Cardiac septum (tissue), 1 donor: ENCODE results near the gene LCE3D. TPM values are rescaled to one million over a fixed set of nuclear protein-coding genes. Genes with fewer than 3 reads are reported as not detected.
"Not testable (repeated sequence)": the region's sequence is repeated elsewhere in the genome, so short reads cannot be mapped to it uniquely, and the experiment has no call there.

ENCODE experiments used
- DNase-seq: peaks from one replicate; pipeline ENCODE4 v3.0.0-alpha.2; 2020; ENCODE audit warnings: low spot score
- intact Hi-C: fragments of 100-400 bp; cut with DNase I; formaldehyde crosslinking; loops from one replicate; pipeline ENCODE4 v1.14.0; 2022
- long read RNA-seq: library from polyadenylated mRNA; unstranded; transcript quantifications from one replicate; pipeline ENCODE4 v2.0.0, GENCODE V29; 2021
- total RNA-seq: library from RNA; stranded (reverse); fragmentation: NEBNext Ultra II Directional; extraction: Animal tissue kit (Norgen Biotek cat#: 25700); gene quantifications from one replicate; pipeline ENCODE4 v1.2.1, GENCODE V29; 2021
- donor health status: DM: no; HTN: no; CAD: no.

Gene LCE3D, protein sequence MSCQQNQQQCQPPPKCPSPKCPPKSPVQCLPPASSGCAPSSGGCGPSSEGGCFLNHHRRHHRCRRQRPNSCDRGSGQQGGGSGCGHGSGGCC
- not detected for total RNA-seq
- long read RNA-seq: 0 reads

DNA sequence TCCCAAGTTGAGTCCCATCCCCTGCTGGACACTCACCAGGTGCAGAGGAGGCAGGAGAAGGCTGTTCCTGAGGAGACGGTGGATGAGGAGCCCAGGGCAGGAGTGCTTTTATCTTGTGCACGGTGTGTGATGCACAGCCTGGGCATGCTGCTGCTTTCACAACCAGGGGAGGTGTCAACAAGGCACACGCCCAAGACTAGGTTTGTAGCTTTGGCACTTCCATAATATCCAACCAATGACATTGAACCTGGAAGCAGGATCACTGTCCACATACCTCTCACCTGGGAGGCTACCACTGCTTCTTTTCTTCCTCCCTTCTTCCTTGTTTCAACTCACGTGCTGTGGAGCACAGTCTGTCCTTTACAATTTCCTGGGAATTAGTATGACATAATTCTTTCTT, at the start of gene LCE3D:
TSS of gene LCE3D (minus strand) at position 84 of the 400 bp plus-strand sequence. CDS start 580 bp downstream, outside the sequence.
- intact Hi-C loops: no loop called here

DNA sequence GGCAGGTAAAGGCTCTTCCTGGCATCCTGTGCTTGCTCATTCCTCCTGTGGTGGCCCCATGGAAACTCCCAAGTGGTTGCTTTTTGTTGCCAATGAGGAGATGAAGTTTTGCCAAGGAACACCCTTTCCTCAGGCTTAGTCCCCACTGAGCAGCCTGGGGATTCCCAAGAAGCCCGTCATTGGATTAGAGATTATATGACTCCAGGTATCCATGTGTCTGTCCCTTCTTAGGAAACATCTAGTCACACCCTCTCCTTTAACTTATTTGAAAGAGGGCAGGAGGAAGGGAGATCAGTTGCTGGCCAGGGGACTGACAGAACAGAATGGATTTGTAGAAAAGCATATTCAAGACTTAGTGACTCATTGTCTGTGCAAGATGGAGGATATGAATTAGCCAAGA, 46.4 kb upstream of the LCE3D start:
- no peak for DNase-seq
- intact Hi-C loops: no loop called here

More for the DNA sequence above, at the start of gene LCE3D:
- DNase-seq: no peak

DNA sequence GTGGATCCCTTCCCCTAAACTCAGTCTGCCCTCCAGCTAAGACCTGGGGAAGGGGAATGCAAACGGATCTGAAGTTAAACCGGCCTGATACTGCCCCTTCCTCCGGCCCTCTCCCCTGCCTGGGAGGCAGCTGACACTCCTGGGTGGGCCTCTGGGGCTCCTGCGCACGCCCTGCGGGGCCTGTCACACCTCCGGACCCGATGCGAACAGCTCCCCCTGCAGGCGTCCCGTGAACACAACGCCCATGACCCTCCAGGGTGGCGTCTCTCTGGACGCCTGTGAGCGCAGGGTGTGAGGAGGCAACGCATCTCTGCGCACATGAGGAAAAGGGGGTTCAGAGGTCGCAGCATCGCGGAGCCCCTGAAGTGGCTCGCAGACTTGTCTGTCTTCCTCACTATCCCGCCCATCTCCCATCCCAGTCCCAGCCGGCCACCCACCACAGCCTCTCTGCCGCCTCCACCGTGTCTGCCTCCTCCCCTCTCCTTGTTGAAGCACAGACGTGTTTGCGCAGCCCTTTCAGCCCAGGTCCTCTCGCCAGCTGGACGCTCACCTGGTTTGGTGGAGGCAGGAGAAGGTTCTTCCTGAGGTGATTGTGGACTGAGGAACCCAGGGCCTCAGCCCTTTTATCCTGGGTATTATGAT, 43.0 kb upstream of the LCE3D start:
- intact Hi-C loops: no loop called here
- DNase-seq: no peak

DNA sequence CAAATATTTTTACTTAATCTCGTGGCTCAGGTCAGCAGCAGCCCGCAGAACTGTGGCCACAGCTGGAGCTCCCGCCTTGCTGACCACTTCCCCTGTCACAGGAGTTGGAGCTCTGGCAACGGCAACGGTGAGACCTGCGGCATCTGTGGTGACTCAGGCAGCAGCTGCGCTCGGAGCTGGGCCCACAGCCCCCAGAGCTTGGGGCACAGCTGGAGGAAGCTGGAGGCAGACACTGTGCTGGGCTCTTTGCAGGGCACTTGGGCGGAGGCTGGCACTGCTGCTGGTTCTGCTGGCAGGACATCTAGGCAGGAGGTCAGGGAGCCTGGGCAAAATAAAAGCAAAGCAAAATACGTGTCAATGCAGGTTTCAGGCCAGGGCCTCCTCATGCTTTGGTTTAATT, 42.5 kb upstream of the LCE3D start, which contains the start of gene LCE3A:
TSS of gene LCE3A (minus strand) at position 301 of the 400 bp plus-strand sequence. CDS start at position 301, 0 bp downstream.
- no peak for DNase-seq

DNA sequence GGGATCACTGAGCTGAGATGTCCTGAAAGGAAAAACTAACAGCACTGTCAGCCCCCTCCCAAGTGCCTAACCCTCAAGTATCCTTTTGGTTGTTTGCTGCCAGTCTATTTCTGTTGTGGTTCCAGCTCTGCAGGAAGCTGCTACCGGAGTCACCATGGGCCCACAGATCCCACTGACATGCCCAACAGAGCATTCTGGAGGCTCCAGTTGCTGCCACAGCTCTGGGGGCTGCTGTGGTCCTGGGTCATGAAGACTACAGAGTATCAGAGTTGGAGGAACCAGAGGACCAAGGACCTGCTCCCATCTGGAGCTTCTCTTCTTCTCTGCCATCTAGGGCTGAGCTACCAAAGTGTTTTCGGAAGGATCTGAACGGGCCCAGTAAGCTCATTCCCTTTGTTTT, 41.7 kb upstream of the LCE3D start:
- intact Hi-C loops: no loop called here
- no peak for DNase-seq

More for the DNA sequence above, 42.5 kb upstream of the LCE3D start, which contains the start of gene LCE3A:
- intact Hi-C loops: no loop called here

DNA sequence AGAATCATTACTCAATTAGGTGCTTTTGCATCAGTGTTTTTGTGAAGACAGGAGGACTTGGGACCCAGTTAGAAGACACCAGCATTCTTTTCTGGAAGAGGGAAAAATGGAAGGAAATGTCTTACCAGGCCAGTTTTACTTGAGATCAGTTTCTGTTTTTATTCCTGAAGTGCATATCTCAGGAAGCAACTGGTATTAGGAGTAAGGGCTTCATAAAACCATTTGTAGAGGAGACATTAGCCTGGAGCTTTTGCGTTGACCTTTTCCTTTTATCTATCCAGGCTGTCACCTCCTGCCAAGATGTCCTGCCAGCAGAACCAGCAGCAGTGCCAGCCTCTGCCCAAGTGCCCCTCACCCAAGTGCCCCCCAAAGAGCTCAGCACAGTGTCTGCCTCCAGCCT, 33.2 kb upstream of the LCE3D start, which contains the start of gene LCE3B:
TSS of gene LCE3B (plus strand) at position 301 of the 400 bp plus-strand sequence. CDS start at position 301, 0 bp downstream.
- no peak for DNase-seq
- intact Hi-C loops: no loop called here

DNA sequence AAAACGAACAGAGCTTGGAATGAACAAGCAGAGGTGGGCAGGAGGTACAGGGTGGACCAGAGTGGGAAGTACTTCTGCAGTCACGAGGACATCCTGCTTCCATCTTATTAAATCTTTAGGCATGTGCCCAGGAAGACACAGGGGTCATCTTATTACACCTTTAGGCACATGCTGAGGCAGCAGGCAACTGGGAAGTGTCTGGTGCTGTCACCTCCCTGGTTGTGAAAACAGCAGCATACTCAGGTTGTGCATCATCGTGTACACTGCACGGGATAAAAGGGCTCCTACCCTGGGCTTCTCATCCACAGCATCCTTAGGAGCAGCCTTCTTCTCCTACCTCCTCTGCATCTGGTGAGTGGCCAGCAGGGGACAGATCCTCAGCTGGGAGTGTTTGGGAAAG, 19.6 kb upstream of the LCE3D start, which contains the start of gene LCE3C:
TSS of gene LCE3C (plus strand) at position 301 of the 400 bp plus-strand sequence. CDS start 498 bp downstream, outside the sequence.
- intact Hi-C loops: no loop called here
- DNase-seq: no peak

DNA sequence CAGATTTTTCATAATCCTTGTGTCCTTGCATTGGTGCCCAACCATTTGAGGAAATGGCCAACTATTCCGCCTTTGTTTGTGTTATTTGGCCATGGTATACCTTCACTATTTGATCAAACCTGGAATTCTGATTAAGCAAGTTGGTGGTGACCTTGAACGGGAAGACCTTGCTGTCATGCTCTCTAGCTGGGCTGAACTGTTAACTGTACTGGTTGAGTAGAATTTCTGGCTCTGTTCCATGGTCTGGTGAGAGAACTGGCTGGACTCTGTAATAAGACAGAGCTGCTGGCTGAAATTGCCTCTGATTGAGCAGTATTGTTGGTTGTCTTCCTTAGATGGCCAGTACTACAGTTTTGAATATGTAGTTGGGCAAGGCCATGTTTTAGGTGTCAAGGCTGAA, 16.7 kb upstream of the LCE3D start:
- DNase-seq: no peak
- intact Hi-C loops: no loop called here

DNA sequence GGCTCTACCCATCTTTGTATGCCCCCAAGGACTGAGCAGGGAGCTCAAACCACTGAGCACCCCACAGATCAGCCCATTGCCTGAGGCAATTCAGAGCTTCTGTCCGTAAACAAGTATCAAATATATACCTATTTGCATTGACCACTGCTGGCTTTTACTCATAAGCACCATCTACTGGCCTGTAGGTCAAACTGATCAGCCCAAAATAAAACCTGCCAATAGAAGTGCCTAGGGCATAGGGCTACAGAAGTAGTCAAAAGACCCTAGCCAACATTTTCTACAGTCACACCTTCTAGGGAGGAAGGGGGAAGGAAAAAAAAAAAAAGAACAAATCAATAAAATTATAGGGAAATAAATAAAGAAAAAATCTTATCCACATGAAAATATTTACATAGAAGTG, 5.3 kb upstream of the LCE3D start:
- no peak for DNase-seq
- intact Hi-C loops: no loop called here

DNA sequence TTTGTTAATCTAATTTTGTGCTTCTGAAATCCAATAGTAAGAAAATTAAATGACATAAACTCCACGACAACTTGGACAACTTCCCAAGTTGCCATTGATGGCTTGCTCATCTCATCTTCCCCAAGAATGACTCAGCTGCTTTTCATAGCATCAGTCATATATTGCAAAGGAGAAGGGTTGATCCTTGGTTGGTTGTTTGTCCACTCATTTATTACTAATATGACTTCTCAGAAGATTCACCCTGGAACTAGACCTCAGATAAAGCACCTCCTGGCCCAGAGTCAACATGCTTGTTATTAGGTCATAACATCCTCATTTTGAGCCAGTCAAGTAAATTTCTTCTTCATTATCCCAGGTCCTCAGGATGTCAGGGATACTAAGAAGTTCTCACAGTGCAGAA, 2.3 kb upstream of the LCE3D start:
- DNase-seq: no peak
- intact Hi-C loops: no loop called here

DNA sequence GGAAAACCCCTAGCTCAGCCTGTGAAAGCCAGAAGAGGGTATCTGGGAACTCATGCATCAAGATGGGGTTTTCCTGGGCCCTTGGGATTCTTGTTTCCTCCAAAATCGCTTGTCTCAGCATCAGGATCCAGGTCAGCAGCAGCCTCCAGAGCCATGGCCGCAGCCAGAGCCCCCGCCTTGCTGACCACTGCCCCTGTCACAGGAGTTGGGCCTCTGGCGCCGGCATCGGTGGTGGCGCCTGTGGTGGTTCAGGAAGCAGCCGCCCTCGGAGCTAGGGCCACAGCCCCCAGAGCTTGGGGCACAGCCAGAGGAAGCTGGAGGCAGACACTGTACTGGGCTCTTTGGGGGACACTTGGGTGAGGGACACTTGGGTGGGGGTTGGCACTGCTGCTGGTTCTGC, 790 bp downstream of the LCE3D start:
- DNase-seq, intact Hi-C loops: not testable (repeated sequence)

DNA sequence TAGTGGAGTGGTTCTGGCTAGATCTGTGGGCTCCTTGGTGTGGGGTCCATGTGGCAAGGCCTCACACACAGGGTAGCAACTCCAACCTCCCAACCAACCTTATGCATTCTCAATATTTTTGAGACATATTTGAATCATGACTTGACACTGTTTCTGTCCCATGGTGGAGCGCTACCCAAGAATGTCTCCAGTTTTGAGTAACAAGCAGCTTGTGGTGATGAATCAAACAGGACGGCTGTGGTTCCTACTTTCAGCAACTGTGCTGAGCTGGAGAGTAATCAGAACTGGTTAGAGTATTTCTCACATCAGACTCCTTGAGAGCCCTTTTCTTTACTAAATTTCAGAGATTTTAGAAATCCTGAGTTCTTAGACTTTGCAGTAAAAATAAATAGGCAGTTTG, 3.1 kb downstream of the LCE3D start:
- intact Hi-C loops: no loop called here
- no peak for DNase-seq

DNA sequence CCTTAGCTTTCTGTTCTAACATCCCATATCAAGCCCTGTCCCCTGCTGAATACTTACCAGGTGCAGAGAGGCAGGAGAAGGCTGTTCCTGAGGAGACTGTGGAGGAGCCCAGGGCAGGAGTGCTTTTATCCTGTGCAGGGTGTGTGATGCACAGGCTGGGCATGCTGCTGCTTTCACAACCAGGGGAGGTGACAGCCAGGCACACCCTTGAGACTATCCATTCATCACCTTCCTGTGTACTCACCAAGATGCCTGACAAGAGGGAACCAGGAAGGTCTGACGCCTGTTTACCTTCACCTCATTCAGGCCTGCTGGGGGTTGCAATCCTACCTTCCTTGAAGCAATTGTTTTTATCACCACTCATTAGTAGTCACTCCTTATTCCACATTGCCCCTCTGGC, 13.6 kb downstream of the LCE3D start, which contains the start of gene LCE3E:
TSS of gene LCE3E (minus strand) at position 100 of the 400 bp plus-strand sequence. CDS start 572 bp downstream, outside the sequence.
- intact Hi-C loops: no loop called here
- no peak for DNase-seq

DNA sequence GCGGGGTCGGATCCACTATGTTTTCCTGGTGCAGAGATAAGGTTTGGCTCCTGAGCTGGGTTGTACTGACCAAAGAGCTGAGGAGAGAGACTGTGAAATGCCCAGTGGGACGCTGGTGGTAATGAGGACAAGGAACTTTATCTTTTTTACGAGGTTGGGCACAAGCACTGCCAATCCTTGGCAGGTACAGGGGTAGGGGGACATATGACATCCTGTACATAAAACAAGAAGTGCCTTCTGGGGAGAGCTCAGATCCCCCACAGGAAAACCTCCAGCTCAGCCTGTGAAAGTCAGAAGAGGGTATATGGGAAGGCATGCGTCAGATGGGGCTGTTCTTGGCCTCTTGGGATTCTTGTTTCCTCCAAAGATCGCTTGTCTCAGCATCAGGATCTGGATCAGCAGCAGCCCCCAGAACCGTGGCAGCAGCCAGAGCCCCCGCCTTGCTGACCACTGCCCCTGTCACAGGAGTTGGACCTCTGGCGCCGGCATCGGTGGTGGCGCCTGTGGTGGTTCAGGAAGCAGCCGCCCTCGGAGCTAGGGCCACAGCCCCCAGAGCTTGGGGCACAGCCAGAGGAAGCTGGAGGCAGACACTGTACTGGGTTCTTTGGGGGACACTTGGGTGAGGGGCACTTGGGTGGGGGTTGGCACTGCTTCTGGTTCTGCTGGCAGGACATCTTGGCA, 14.6 kb downstream of the LCE3D start:
- intact Hi-C loops: no loop called here

DNA sequence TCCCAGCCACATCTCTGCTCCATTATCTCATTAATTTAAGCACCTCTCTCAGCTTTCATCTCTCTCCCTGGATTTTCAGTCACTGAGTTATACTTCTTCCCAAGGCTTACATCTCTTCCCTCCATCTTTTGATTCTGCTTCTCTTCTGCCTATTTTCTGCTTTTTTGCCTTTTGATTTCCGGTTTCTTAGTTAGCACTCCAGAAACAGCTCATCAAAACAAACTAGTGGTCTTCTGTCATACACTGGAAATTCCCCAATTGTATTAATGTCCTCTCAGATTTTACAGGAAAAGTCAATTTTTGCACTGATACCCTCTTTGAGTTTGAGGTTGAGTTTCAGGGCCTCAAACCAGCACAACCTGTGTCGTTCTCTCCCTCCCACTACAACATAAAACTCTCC, 15.2 kb downstream of the LCE3D start:
- intact Hi-C loops: no loop called here
- DNase-seq: no peak

More for the DNA sequence above, 14.6 kb downstream of the LCE3D start:
- no peak for DNase-seq

DNA sequence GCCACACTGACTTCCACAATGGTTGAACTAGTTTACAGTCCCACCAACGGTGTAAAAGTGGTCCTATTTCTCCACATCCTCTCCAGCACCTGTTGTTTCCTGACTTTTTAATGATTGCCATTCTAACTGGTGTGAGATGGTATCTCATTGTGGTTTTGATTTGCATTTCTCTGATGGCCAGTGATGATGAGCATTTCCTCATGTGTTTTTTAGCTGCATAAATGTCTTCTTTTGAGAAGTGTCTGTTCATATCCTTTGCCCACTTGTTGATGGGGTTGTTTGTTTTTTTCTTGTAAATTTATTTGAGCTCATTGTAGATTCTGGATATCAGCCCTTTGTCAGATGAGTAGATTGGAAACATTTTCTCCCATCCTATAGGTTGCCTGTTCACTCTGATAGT, 32.0 kb downstream of the LCE3D start:
- intact Hi-C loops, DNase-seq: not testable (repeated sequence)

DNA sequence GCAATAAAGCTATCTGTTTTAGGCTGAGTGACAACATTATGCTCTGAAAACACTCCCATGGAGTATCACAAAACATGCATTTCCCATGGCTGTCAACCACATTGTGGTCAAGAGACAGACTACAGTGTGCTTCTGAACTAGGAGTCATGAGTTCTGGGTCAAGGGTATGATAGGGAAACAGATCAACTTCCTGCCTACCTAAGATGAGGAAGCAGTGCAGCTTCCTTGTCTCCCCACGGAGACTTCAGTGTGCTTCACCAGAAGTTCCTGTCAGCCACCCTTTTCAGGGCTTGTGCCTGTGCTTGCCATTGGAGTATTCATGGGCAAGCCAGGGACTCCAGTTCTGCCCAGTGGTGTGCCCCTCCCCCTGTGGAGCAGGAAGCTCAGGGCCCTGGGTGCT, 33.6 kb downstream of the LCE3D start:
- no peak for DNase-seq
- intact Hi-C loops: no loop called here

DNA sequence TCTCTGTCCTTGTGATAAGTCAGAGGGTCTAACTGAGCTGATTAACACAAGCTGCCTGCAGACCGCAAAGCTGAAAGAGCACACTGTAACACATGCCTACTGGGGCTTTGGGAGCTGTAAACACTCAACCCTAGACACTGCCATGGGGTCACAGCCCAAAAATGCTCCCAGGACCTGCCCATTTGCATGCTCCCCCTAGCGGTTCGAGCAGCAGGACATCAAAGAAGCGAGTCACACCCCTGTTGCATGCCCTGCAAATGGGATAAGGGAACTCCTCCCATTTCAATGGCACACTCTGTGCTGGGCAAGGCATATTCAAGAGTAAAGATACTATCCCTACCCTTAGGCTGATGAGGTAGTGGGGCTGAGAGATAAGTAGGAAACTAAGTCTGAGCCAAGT, 36.5 kb downstream of the LCE3D start:
- no peak for DNase-seq
- intact Hi-C loops: no loop called here

DNA sequence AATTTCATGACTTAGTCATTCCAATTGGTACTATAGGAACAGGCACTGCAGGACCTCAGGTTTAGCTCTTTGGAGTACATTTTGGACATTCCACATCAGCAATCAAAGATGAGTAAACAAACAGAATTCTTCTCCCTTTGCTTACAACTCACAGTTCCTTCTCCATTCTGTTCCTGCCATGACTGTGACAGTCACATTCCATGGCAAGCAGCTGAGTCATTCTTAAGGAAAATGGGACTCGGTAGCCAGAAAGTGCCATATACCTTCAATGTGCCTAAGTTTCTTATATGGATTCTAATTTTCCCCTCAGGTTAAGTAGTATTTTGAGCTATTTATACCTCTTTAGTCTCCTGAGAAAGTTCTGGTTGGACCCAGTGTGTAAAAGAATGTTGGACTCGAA, 40.4 kb downstream of the LCE3D start:
- DNase-seq: no peak

DNA sequence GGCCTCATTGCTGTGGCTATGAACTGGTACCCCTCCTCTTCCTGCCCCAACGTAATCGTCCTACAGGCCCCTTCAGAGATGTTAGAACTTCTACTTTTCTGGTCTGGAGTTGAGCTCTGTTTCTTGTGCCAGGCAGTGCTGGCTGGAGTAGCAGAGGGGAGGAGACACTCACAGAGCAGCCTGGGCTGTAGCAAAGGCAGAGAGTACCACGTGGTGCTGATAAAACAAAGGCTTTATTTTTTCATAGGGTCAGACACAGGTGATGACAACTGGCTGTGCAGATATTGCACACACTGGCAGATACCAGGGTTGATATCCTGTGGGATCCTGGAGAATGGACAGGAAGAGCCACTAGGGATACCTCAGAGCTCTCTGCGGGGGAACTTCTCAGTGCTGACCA, 42.8 kb downstream of the LCE3D start:
- DNase-seq: no peak
- intact Hi-C loops: no loop called here

More for the DNA sequence above, 40.4 kb downstream of the LCE3D start:
- intact Hi-C loops: no loop called here

DNA sequence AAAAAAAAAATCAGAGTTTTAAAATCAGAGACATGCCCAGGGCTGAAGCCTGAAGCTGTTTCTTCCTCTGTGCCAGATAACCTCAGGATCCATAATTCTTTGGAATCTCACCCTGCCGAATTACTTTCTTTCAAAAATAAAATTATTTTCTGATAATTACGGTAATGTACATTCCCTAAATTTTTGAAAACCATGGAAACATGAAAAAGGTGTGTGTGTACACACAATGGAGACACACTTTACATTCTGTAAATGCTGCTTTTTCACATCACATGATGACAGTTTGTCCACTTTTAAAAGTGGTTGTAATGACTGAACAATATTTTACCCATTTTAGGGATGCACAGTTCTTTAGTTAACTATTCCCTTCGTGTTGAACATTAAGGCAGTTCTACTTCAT, 44.5 kb downstream of the LCE3D start:
- intact Hi-C loops: no loop called here
- no peak for DNase-seq
